CD8-positive, alpha-beta memory T cell (primary cell): ENCODE measurements around the gene FCGR2B. TPM values are rescaled to one million over a fixed set of nuclear protein-coding genes. Genes with fewer than 3 reads are reported as not detected.
"Not testable (repeated sequence)": the region's sequence is repeated elsewhere in the genome, so short reads cannot be mapped to it uniquely, and the experiment has no call there.

Experiments
- CTCF ChIA-PET: fragments of 350-600 bp; sonication (Branson Sonifier 250); formaldehyde crosslinking; loops from one replicate; lab custom pipeline; 2021; ENCODE audit warnings: antibody characterized with exemption; lab: Charles Lee
- POLR2A ChIA-PET: fragments of 350-600 bp; sonication (Branson Sonifier 250); formaldehyde crosslinking; loops from one replicate; lab custom pipeline; 2021; ENCODE audit warnings: antibody characterized with exemption; lab: Charles Lee
- DNase-seq, 5 donors: peaks; one replicate each; pipeline versions ENCODE4 v3.0.0 to v3.0.0-alpha.2; 2020 to 2022; ENCODE audit warnings: mixed read lengths in 1 of 5
- H3K27ac ChIP-seq: one replicate; pipeline ENCODE4 v1.7.0; 2013; ENCODE audit warnings: low read depth, mild to moderate bottlenecking, low read length, moderate library complexity
- H3K27me3 ChIP-seq: 2 replicates; pipeline ENCODE4 v1.7.0; 2013; ENCODE audit warnings: low read length, mild to moderate bottlenecking; ENCODE audit not compliant: insufficient read depth, poor library complexity, severe bottlenecking
- H3K36me3 ChIP-seq: 2 replicates; pipeline ENCODE4 v1.7.0; 2013; ENCODE audit warnings: mild to moderate bottlenecking, low read length, moderate library complexity; ENCODE audit not compliant: insufficient read depth
- H3K4me1 ChIP-seq: 2 replicates; pipeline ENCODE4 v1.7.0; 2013; ENCODE audit warnings: mild to moderate bottlenecking, low read length, moderate library complexity; ENCODE audit not compliant: insufficient read depth
- H3K4me3 ChIP-seq: 2 replicates; pipeline ENCODE4 v1.7.0; 2013; ENCODE audit warnings: mild to moderate bottlenecking, low read length
- H3K9me3 ChIP-seq: 2 replicates; pipeline ENCODE4 v1.7.0; 2013; ENCODE audit warnings: mild to moderate bottlenecking, low read length
- H3K27ac Mint-ChIP-seq, 8 donors: one replicate each; pipeline ENCODE4 v1.8.0; 2020 to 2021; ENCODE audit warnings: mixed read lengths in 8 of 8, mild to moderate bottlenecking in 6 of 8, inconsistent platforms in 3 of 8, moderate library complexity in 3 of 8
- H3K27me3 Mint-ChIP-seq, 2 donors: one replicate each; pipeline ENCODE4 v1.8.0; 2020 to 2021; ENCODE audit warnings: mixed read lengths in 2 of 2, mild to moderate bottlenecking in 1 of 2, moderate library complexity in 1 of 2
- H3K36me3 Mint-ChIP-seq, 3 donors: one replicate each; pipeline ENCODE4 v1.8.0; 2020 to 2021; ENCODE audit warnings: mixed read lengths in 3 of 3, inconsistent platforms in 1 of 3, mild to moderate bottlenecking in 1 of 3
- H3K4me1 Mint-ChIP-seq, 3 donors: one replicate each; pipeline ENCODE4 v1.8.0; 2020 to 2021; ENCODE audit warnings: mixed read lengths in 3 of 3, inconsistent platforms in 1 of 3, mild to moderate bottlenecking in 1 of 3
- H3K4me3 Mint-ChIP-seq, 7 donors: one replicate each; pipeline ENCODE4 v1.8.0; 2020 to 2021; ENCODE audit warnings: mixed read lengths in 7 of 7, mild to moderate bottlenecking in 6 of 7, moderate library complexity in 4 of 7, inconsistent platforms in 2 of 7
- H3K9me3 Mint-ChIP-seq, 5 donors: one replicate each; pipeline ENCODE4 v1.8.0; 2020 to 2022; ENCODE audit warnings: mixed read lengths in 5 of 5, mild to moderate bottlenecking in 3 of 5, moderate library complexity in 2 of 5, inconsistent platforms in 1 of 5
- polyA plus RNA-seq: library from polyadenylated mRNA; unstranded; fragments of 300-500 nt; fragmentation: Illumina TruSeq; gene quantifications from one replicate; pipeline ENCODE4 v1.2.3, GENCODE V29; 2021
- total RNA-seq, 2 experiments: library from RNA; stranded (reverse); gene quantifications; one replicate each; pipeline ENCODE4 v1.2.3, GENCODE V29; 2021

Gene FCGR2B
- total and polyA plus RNA-seq, 3 experiments from 2014 or later: 0.07 to 0.38 (median 0.33) TPM

GRCh38 chr1:161658524-161658923 lies 4.4 kb upstream of the FCGR2B start:
- H3K36me3 Mint-ChIP-seq, H3K27ac ChIP-seq, H3K4me1 Mint-ChIP-seq, CTCF ChIA-PET, H3K4me3 ChIP-seq, H3K27me3 Mint-ChIP-seq, DNase-seq, H3K9me3 ChIP-seq, POLR2A ChIA-PET, H3K4me1 ChIP-seq, H3K27me3 ChIP-seq, H3K27ac Mint-ChIP-seq, H3K4me3 Mint-ChIP-seq, H3K36me3 ChIP-seq, H3K9me3 Mint-ChIP-seq: not testable (repeated sequence)

DNA sequence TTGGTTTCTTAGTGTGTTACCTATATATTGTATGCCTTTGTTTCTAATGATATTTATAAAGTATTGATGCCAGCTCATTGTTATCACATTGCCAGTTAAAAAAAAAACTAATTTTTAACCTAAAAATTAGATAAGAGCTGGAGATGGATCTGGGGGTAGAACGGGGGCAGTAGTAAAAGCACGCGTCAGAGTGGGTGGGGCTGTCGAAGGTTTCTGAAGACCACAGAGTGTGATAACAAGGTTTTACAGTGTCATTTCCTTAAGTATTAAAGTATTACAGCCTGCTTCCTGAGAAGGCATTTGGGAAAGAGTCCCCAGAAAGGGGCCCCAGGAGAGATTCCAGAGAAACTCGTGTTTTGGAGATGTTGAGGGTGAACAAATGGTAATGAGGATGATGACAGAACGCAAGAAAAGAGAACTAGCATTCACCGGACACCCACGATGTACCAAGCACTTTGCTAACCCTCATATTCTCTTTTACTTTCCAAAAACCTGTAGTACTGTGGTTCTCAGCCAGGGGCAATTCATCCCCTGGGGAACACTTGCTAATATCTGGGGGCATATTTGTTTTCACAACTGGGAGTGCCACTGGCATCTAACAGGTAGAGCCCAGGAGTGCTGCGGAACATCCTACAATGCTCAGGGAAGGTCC lies 1.2 kb upstream of the FCGR2B start:
- POLR2A ChIA-PET, H3K27me3 ChIP-seq, H3K36me3 Mint-ChIP-seq, H3K4me1 ChIP-seq, H3K4me1 Mint-ChIP-seq, H3K36me3 ChIP-seq, H3K27ac Mint-ChIP-seq, H3K9me3 Mint-ChIP-seq, H3K27me3 Mint-ChIP-seq, H3K4me3 ChIP-seq, H3K9me3 ChIP-seq, H3K27ac ChIP-seq, CTCF ChIA-PET, H3K4me3 Mint-ChIP-seq: not testable (repeated sequence)
- DNase-seq: peak in 1 of 5 donors; percentile 24

DNA sequence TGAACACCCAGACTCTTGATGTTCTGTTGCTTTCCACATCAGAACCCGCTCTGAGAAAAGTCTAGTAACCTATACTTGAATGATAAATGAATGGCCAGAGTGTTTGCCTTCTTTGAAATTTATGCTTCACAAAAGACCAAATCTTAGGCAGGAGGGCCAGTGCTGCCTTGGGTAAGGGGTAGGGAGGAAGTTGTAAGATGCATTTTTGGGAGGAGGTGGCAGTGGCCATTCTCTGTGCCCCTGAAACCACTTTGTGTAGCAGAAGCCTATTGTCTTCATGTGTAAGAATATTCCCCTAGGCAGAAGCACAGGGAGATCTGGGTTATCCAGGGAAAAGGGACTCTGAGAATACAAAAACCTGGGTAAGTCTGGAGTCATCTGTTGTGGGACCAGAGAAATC lies 626 bp downstream of the FCGR2B start:
- H3K4me3 ChIP-seq, H3K4me1 Mint-ChIP-seq, H3K4me1 ChIP-seq, H3K27me3 ChIP-seq, H3K36me3 ChIP-seq, DNase-seq, H3K9me3 ChIP-seq, H3K27ac ChIP-seq, CTCF ChIA-PET, H3K27me3 Mint-ChIP-seq, H3K4me3 Mint-ChIP-seq, H3K36me3 Mint-ChIP-seq, H3K27ac Mint-ChIP-seq, POLR2A ChIA-PET, H3K9me3 Mint-ChIP-seq: not testable (repeated sequence)

DNA sequence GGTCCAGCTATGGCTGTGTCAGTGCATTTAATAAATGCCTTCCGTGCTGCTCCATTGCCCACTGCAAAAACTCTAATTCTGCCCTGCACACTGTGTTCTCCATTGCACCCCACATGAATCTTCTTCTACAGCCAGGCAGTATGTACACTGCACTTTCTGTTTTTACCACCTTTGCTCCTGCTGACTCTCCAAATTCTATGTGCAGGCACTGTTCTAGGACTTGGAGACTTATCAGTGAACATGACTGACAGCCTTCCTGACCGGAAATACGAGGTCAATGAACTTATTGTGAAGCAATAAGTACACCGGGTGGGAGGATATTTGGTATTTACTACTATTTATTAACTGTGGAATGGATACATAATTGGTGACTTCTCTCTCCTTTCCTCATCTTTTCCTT lies 1.7 kb downstream of the FCGR2B start:
- H3K9me3 Mint-ChIP-seq, H3K27ac Mint-ChIP-seq, H3K4me1 ChIP-seq, H3K36me3 ChIP-seq, POLR2A ChIA-PET, H3K4me3 ChIP-seq, H3K4me3 Mint-ChIP-seq, H3K9me3 ChIP-seq, H3K4me1 Mint-ChIP-seq, DNase-seq, H3K27ac ChIP-seq, H3K27me3 ChIP-seq, H3K27me3 Mint-ChIP-seq, CTCF ChIA-PET, H3K36me3 Mint-ChIP-seq: not testable (repeated sequence)

DNA sequence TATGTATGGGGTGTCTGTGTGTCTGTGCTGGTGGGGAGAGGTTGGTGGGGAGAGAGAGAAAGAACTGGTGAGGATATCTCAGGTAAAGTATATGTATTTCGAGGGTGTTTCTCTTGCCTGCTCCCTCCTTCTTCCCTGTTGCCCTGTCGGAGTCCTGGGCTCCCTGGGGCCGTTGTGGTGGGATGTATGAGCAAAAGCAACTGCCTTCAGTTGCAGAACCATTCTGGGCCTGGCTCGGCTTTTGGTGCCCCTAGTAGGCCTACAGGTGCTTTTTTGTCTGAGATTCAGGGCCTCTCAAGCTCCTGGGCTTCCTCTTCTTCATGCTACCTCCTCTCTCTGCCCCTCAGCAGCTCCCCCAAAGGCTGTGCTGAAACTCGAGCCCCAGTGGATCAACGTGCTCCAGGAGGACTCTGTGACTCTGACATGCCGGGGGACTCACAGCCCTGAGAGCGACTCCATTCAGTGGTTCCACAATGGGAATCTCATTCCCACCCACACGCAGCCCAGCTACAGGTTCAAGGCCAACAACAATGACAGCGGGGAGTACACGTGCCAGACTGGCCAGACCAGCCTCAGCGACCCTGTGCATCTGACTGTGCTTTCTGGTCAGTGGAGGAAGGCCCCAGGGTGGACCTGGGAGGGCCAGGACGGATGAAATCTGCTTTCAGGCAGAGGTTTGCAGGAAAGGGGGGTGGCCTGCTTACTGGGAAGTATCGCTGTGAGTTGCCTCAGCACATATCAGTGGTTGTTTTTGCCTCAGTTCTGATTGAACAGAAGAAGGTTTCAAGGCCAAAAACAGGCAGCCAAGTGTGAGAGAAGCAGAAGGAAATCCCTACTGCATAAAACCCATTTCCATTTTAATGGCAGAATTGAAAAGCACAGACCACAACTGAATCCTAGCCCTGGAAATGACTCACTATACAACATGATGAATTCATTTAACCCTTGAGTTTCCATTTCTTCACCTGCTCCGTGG lies 8.4 kb downstream of the FCGR2B start:
- H3K36me3 ChIP-seq, H3K9me3 Mint-ChIP-seq, H3K9me3 ChIP-seq, H3K4me1 Mint-ChIP-seq, H3K27ac ChIP-seq, POLR2A ChIA-PET, H3K27me3 Mint-ChIP-seq, H3K4me3 ChIP-seq, H3K4me1 ChIP-seq, H3K36me3 Mint-ChIP-seq, CTCF ChIA-PET, H3K4me3 Mint-ChIP-seq, H3K27me3 ChIP-seq, DNase-seq, H3K27ac Mint-ChIP-seq: not testable (repeated sequence)

DNA sequence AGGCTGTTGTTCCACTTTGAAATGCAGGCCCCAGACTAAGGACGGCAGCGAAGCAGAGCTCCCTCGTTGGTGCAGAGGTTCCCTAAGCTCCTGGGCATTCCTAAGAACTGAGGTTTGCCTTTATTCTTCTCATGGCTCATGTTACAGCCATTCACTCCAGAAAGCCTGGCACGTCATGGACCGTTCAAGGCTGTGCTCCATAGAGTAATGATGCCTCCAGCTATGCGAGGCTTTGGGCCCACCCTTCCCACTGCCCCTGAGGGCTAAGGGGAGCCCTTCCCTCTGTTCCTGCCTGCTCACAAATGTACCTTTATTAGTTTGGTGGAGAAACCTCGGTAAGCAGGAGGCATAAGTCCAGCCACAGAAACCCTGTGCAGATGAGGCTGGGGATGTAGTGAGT lies 10.5 kb downstream of the FCGR2B start:
- H3K27me3 ChIP-seq, CTCF ChIA-PET, H3K36me3 ChIP-seq, H3K4me1 ChIP-seq, H3K9me3 Mint-ChIP-seq, H3K36me3 Mint-ChIP-seq, H3K27ac Mint-ChIP-seq, H3K27ac ChIP-seq, H3K4me3 Mint-ChIP-seq, H3K4me1 Mint-ChIP-seq, POLR2A ChIA-PET, H3K9me3 ChIP-seq, H3K4me3 ChIP-seq, H3K27me3 Mint-ChIP-seq, DNase-seq: not testable (repeated sequence)

DNA sequence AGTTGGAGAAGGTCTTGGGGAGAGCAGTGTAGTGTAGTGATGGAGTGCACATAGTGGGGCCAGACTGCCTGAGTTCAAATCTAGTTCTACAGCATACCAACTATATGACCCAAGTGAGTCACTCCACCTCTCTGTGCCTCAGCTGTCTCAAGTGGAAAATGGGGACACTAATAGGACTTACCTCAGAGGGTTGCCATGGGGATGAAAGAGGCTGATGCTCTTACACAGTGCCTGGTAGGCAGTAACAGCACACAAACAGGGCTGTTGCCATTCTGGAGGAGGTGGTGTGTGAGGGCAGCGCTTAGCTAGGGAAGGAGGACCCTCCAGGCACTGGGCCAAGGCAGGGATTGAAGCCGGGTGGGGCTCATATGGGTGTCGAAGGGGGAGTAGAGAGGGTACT lies 11.5 kb downstream of the FCGR2B start:
- DNase-seq, H3K36me3 Mint-ChIP-seq, H3K9me3 ChIP-seq, POLR2A ChIA-PET, H3K4me1 Mint-ChIP-seq, CTCF ChIA-PET, H3K27me3 ChIP-seq, H3K27ac ChIP-seq, H3K27ac Mint-ChIP-seq, H3K36me3 ChIP-seq, H3K9me3 Mint-ChIP-seq, H3K4me1 ChIP-seq, H3K4me3 Mint-ChIP-seq, H3K4me3 ChIP-seq, H3K27me3 Mint-ChIP-seq: not testable (repeated sequence)

- H3K9me3 Mint-ChIP-seq, H3K4me1 Mint-ChIP-seq, H3K27me3 Mint-ChIP-seq, H3K36me3 Mint-ChIP-seq, POLR2A ChIA-PET, H3K27ac ChIP-seq, H3K4me3 ChIP-seq, H3K4me1 ChIP-seq, DNase-seq, CTCF ChIA-PET, H3K4me3 Mint-ChIP-seq, H3K27me3 ChIP-seq, H3K9me3 ChIP-seq, H3K36me3 ChIP-seq, H3K27ac Mint-ChIP-seq: not testable (repeated sequence)
Observed at GRCh38 chr1:161674908-161675307, 12.0 kb downstream of the FCGR2B start.
